HEK293 (cell line): ENCODE results near the gene ISG20L2.
A peak's percentile ranks its signal among the peaks of the same experiment; 100 is the strongest.

Experiments
- BCL11B ChIP-seq: fragments of 450-650 bp; formaldehyde crosslinking; IDR thresholded peaks from 2 replicates; pipeline ENCODE4 v1.5.1; 2016; ENCODE audit warnings: low read depth, missing biosample characterization, missing genetic modification characterization
- ELK4 ChIP-seq: IDR thresholded peaks from 2 replicates; pipeline ENCODE4 v1.6.1; 2011; ENCODE audit warnings: mild to moderate bottlenecking, low read depth, low read length, borderline replicate concordance
- FEZF1 ChIP-seq: fragments of 450-650 bp; formaldehyde crosslinking; IDR thresholded peaks from 2 replicates; pipeline ENCODE4 v1.5.1; 2016; ENCODE audit warnings: missing biosample characterization, missing genetic modification characterization
- GLIS2 ChIP-seq: fragments of 450-650 bp; formaldehyde crosslinking; IDR thresholded peaks from 2 replicates; pipeline ENCODE4 v1.5.1; 2016; ENCODE audit warnings: missing biosample characterization, missing genetic modification characterization
- HOXC10 ChIP-seq: sonication (generic); formaldehyde crosslinking; IDR thresholded peaks from 2 replicates; pipeline ENCODE4 v1.8.1; 2023; ENCODE audit warnings: mild to moderate bottlenecking, missing genetic modification reagents
- IKZF3 ChIP-seq: fragments of 450-650 bp; IDR thresholded peaks from 2 replicates; pipeline ENCODE4 v1.5.0; 2018; ENCODE audit warnings: missing biosample characterization, mild to moderate bottlenecking, missing genetic modification characterization, moderate library complexity
- KLF9 ChIP-seq: fragments of 450-650 bp; formaldehyde crosslinking; IDR thresholded peaks from 2 replicates; pipeline ENCODE4 v1.5.1; 2016; ENCODE audit warnings: missing biosample characterization, missing genetic modification characterization, low read depth
- MZF1 ChIP-seq: fragments of 450-650 bp; formaldehyde crosslinking; IDR thresholded peaks from 2 replicates; pipeline ENCODE4 v1.5.1; 2017; ENCODE audit warnings: missing biosample characterization, missing genetic modification characterization, borderline replicate concordance
- PATZ1 ChIP-seq: fragments of 450-650 bp; formaldehyde crosslinking; IDR thresholded peaks from 2 replicates; pipeline ENCODE4 v1.5.1; 2016; ENCODE audit warnings: missing biosample characterization, missing genetic modification characterization
- PRDM1 ChIP-seq: fragments of 450-650 bp; formaldehyde crosslinking; IDR thresholded peaks from 2 replicates; pipeline ENCODE4; 2016; ENCODE audit warnings: missing biosample characterization, missing genetic modification characterization
- PRDM2 ChIP-seq: fragments of 450-650 bp; formaldehyde crosslinking; IDR thresholded peaks from 2 replicates; pipeline ENCODE4 v1.5.1; 2016; ENCODE audit warnings: missing biosample characterization, missing genetic modification characterization, borderline replicate concordance
- RBAK ChIP-seq: fragments of 450-650 bp; formaldehyde crosslinking; IDR thresholded peaks from 2 replicates; pipeline ENCODE4 v1.5.1; 2016; ENCODE audit warnings: missing biosample characterization, missing genetic modification characterization
- SETDB1 ChIP-seq: IDR thresholded peaks from one replicate; pipeline ENCODE4 v1.6.1; 2017; ENCODE audit warnings: mild to moderate bottlenecking, low read length, moderate library complexity, mixed read lengths; ENCODE audit not compliant: insufficient read length
- WT1 ChIP-seq: fragments of 450-650 bp; formaldehyde crosslinking; IDR thresholded peaks from 2 replicates; pipeline ENCODE4 v1.5.1; 2016; ENCODE audit warnings: missing biosample characterization, missing genetic modification characterization
- YY2 ChIP-seq: fragments of 450-650 bp; formaldehyde crosslinking; IDR thresholded peaks from 2 replicates; pipeline ENCODE4 v1.5.1; 2016; ENCODE audit warnings: missing biosample characterization, missing genetic modification characterization
- ZBTB48 ChIP-seq: fragments of 450-650 bp; formaldehyde crosslinking; IDR thresholded peaks from 2 replicates; pipeline ENCODE4 v1.5.1; 2016; ENCODE audit warnings: missing biosample characterization, missing genetic modification characterization
- ZFP3 ChIP-seq: fragments of 450-650 bp; formaldehyde crosslinking; IDR thresholded peaks from 2 replicates; pipeline ENCODE4 v1.5.1; 2016; ENCODE audit warnings: low read depth, missing biosample characterization, missing genetic modification characterization
- ZNF112 ChIP-seq: fragments of 450-650 bp; formaldehyde crosslinking; IDR thresholded peaks from 2 replicates; pipeline ENCODE4 v1.5.0; 2017; ENCODE audit warnings: missing biosample characterization, missing genetic modification characterization
- ZNF133 ChIP-seq: fragments of 450-650 bp; formaldehyde crosslinking; IDR thresholded peaks from 2 replicates; pipeline ENCODE4 v1.5.1; 2016; ENCODE audit warnings: missing biosample characterization, missing genetic modification characterization
- ZNF138 ChIP-seq: fragments of 450-650 bp; formaldehyde crosslinking; IDR thresholded peaks from 2 replicates; pipeline ENCODE4 v1.5.1; 2016; ENCODE audit warnings: missing biosample characterization, missing genetic modification characterization, borderline replicate concordance
- ZNF146 ChIP-seq: fragments of 450-650 bp; formaldehyde crosslinking; IDR thresholded peaks from 2 replicates; pipeline ENCODE4 v1.5.1; 2016; ENCODE audit warnings: missing biosample characterization, missing genetic modification characterization
- ZNF223 ChIP-seq: fragments of 450-650 bp; formaldehyde crosslinking; IDR thresholded peaks from 2 replicates; pipeline ENCODE4 v1.5.1; 2016; ENCODE audit warnings: missing biosample characterization, missing genetic modification characterization
- ZNF501 ChIP-seq: fragments of 450-650 bp; formaldehyde crosslinking; IDR thresholded peaks from 2 replicates; pipeline ENCODE4 v1.5.1; 2016; ENCODE audit warnings: missing biosample characterization, missing genetic modification characterization
- ZNF514 ChIP-seq: fragments of 450-650 bp; formaldehyde crosslinking; IDR thresholded peaks from 2 replicates; pipeline ENCODE4 v1.5.1; 2016; ENCODE audit warnings: missing biosample characterization, missing genetic modification characterization
- ZNF529 ChIP-seq: fragments of 450-650 bp; formaldehyde crosslinking; IDR thresholded peaks from 2 replicates; pipeline ENCODE4 v1.5.1; 2017; ENCODE audit warnings: missing genetic modification characterization, missing biosample characterization; ENCODE audit not compliant: insufficient replicate concordance
- ZNF654 ChIP-seq: fragments of 450-650 bp; formaldehyde crosslinking; IDR thresholded peaks from 2 replicates; pipeline ENCODE4 v1.5.1; 2016; ENCODE audit warnings: low read depth, missing biosample characterization, missing genetic modification characterization
- ZNF704 ChIP-seq: fragments of 450-650 bp; formaldehyde crosslinking; IDR thresholded peaks from 2 replicates; pipeline ENCODE4 v1.5.1; 2016; ENCODE audit warnings: missing biosample characterization, missing genetic modification characterization
- ZNF776 ChIP-seq: fragments of 450-650 bp; formaldehyde crosslinking; IDR thresholded peaks from 2 replicates; pipeline ENCODE4 v1.5.0; 2017; ENCODE audit warnings: missing biosample characterization, missing genetic modification characterization, borderline replicate concordance
- ZNF785 ChIP-seq: fragments of 450-650 bp; formaldehyde crosslinking; IDR thresholded peaks from 2 replicates; pipeline ENCODE4 v1.5.1; 2016; ENCODE audit warnings: missing biosample characterization, missing genetic modification characterization

Gene ISG20L2

GRCh38 chr1:156746728-156747631 is 18.4 kb upstream of the ISG20L2 start (continued):
- peak; percentile 86 for TF ChIP-seq KLF9 (tag by site-specific recombination)
- TF ChIP-seq ZNF133 (tag by site-specific recombination), result no peak
- peak; percentile 15; the same call in 1 of the 2 replicates for TF ChIP-seq ZBTB48 (tag by site-specific recombination)
- no peak for TF ChIP-seq ZNF514 (tag by site-specific recombination)
- no peak for TF ChIP-seq ZNF223
- no peak for TF ChIP-seq HOXC10 (CRISPR knock-in tag)
- TF ChIP-seq GLIS2 (tag by site-specific recombination), result peak; percentile 88
- no peak for TF ChIP-seq ZNF112 (tag by site-specific recombination)
- TF ChIP-seq SETDB1, result no peak
- 0 out of 2 replicates have a peak, but pooled peaks have one; percentile 12 for TF ChIP-seq FEZF1 (tag by site-specific recombination)
- peak; percentile 53 for TF ChIP-seq IKZF3 (tag by site-specific recombination)
- peak; percentile 88 for TF ChIP-seq PATZ1 (tag by site-specific recombination)
- TF ChIP-seq ZNF776 (tag by site-specific recombination), result no peak
- no peak for TF ChIP-seq RBAK (tag by site-specific recombination)
- no peak for TF ChIP-seq ZNF654
- TF ChIP-seq ZNF501 (tag by site-specific recombination), result no peak
- no peak; the same call in 1 of the 2 replicates for TF ChIP-seq MZF1 (tag by site-specific recombination)
- no peak for TF ChIP-seq PRDM2 (tag by site-specific recombination)
- TF ChIP-seq ELK4, result no peak
- 0 out of 2 replicates have a peak, but pooled peaks have one; percentile 19 for TF ChIP-seq WT1 (tag by site-specific recombination)
- TF ChIP-seq ZNF138 (tag by site-specific recombination), result no peak
- no peak for TF ChIP-seq ZFP3 (tag by site-specific recombination)
- TF ChIP-seq ZNF785, result no peak
- TF ChIP-seq YY2 (tag by site-specific recombination), result peak; percentile 59; the same call in 1 of the 2 replicates
- no peak for TF ChIP-seq BCL11B (tag by site-specific recombination)
- TF ChIP-seq ZNF704 (tag by site-specific recombination), result no peak
- TF ChIP-seq ZNF529 (tag by site-specific recombination), result no peak
- no peak for TF ChIP-seq PRDM1 (tag by site-specific recombination)
- no peak for TF ChIP-seq ZNF146 (tag by site-specific recombination)
